BJ (cell line): Measurements from ENCODE around the gene TMEM151B. TPM values are rescaled to one million over a fixed set of nuclear protein-coding genes. Genes with fewer than 3 reads are reported as not detected.

Source experiments
- CTCF ChIA-PET: fragments of 350-600 bp; formaldehyde crosslinking; extraction: SDS; loops from one replicate; lab custom pipeline; 2021; ENCODE audit warnings: antibody characterized with exemption, inconsistent platforms; lab: Yijun Ruan, JAX
- POLR2A ChIA-PET: fragments of 300-600 bp; sonication (Branson Sonifier 250); formaldehyde crosslinking; extraction: SDS; loops from one replicate; lab custom pipeline; 2021; ENCODE audit warnings: antibody characterized with exemption; lab: Charles Lee
- DNase-seq: peaks from one replicate; pipeline ENCODE4 v3.0.0-alpha.2; 2011; ENCODE audit warnings: low read depth
- H3K27me3 ChIP-seq: 2 replicates; pipeline ENCODE4 v1.6.0; 2011; ENCODE audit warnings: low read length; ENCODE audit not compliant: control insufficient read depth, insufficient read depth
- H3K36me3 ChIP-seq: 2 replicates; pipeline ENCODE4 v1.5.1; 2011; ENCODE audit warnings: low read length; ENCODE audit not compliant: control insufficient read depth, insufficient read depth
- H3K4me3 ChIP-seq: 2 replicates; pipeline ENCODE4 v1.5.1; 2011; ENCODE audit warnings: low read depth, mild to moderate bottlenecking, control low read depth, low read length
- CTCF ChIP-seq: IDR thresholded peaks from 2 replicates; pipeline ENCODE4 v1.5.1; 2011; ENCODE audit warnings: low read depth, mild to moderate bottlenecking, control low read depth, inconsistent platforms, low read length, moderate library complexity; ENCODE audit not compliant: insufficient read depth
- polyA plus RNA-seq: library from polyadenylated mRNA; depleted of rRNA; stranded (reverse); fragments of >200 nt; gene quantifications from 2 replicates; pipeline ENCODE4 v1.2.3, GENCODE V29; 2011

Gene TMEM151B
- polyA plus RNA-seq, 1 experiment = not detected

GRCh38 chr6:44272999-44273566, 2.8 kb downstream of the TMEM151B start:
- H3K36me3 ChIP-seq = no peaks in the 10 kb centered on the region
- H3K4me3 ChIP-seq = no peak overlapping the region
- ChIA-PET CTCF (no interaction called here), POLR2A (no interaction called here)
- no peak for DNase-seq
- no peak for TF ChIP-seq CTCF
- H3K27me3 ChIP-seq = peaks cover 43% of the 10 kb centered on the region

DNA sequence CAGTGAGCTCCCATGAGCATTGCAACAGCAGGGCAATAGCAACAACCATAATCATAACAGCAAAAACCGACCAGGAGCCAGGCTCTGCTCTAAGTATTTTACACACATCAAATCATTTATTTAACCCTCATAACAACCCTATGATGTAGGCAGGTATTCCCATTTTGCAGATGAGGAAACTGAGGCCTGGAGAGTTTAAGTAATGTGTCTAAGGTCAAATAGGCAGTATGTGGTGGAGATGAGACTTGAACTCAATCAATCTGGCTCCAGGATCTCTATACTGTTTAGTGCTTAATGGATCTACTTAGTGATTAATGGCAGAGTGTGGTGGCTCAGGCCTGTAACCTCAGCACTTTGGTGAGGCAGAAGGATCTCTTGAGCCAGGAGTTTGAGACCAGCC, 3.4 kb downstream of the TMEM151B start:
- TF ChIP-seq CTCF = no peak
- CTCF ChIA-PET = no interaction called here
- no peaks in the 10 kb centered on the region for H3K36me3 ChIP-seq
- H3K27me3 ChIP-seq = peaks cover 38% of the 10 kb centered on the region
- H3K4me3 ChIP-seq = no peak overlapping the region
- POLR2A ChIA-PET = no interaction called here
- no peak for DNase-seq

GRCh38 chr6:44275271-44275748, 5.1 kb downstream of the TMEM151B start:
- Histone ChIP-seq H3K27me3 (peaks cover 25% of the 10 kb centered on the region), H3K4me3 (no peak overlapping the region), H3K36me3 (no peaks in the 10 kb centered on the region)
- ChIA-PET CTCF (interaction anchor here (0.7 to 1.5 kb wide), 3 partner anchors 26 to 63 kb away, joined by 3 to 5 read pairs (median 3); partner anchors contain the start of gene AARS2), POLR2A (no interaction called here)
- DNase-seq = no peak
- no peak for TF ChIP-seq CTCF

DNA sequence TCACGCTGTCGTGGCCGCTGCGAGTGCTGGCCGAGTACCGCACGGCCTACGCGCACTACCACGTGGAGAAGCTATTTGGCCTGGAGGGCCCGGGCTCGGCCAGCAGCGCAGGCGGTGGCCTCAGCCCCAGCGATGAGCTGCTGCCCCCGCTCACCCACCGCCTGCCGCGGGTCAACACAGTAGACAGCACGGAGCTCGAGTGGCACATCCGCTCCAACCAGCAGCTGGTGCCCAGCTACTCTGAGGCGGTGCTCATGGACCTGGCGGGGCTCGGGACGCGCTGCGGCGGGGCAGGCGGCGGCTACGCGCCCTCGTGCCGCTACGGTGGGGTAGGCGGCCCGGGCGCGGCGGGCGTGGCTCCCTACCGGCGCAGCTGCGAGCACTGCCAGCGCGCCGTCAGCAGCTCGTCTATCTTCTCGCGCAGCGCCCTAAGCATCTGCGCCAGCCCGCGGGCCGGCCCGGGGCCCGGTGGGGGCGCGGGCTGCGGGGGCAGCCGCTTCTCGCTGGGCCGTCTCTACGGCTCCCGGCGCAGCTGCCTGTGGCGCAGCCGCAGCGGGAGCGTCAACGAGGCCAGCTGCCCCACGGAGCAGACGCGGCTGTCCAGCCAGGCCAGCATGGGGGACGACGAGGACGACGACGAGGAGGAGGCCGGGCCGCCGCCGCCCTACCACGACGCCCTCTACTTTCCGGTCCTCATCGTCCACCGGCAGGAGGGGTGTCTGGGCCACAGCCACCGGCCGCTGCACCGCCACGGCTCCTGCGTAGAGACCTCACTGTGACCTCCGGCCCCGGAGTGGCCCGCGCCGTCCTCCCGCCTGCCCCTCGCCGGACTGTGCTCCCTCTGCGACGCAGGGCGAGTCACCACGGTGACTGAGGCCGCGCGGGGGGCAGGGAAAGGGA, 5.7 kb downstream of the TMEM151B start:
- Histone ChIP-seq H3K27me3 (peaks cover 25% of the 10 kb centered on the region), H3K36me3 (no peaks in the 10 kb centered on the region), H3K4me3 (no peak overlapping the region)
- DNase-seq = no peak
- TF ChIP-seq CTCF = no peak
- ChIA-PET POLR2A (no interaction called here), CTCF (interaction anchor here (0.7 to 1.5 kb wide), 3 partner anchors 25 to 62 kb away, joined by 3 to 5 read pairs (median 3); partner anchors contain the start of gene AARS2)
